ENCODE data around the gene PLEKHG2.

DNA sequence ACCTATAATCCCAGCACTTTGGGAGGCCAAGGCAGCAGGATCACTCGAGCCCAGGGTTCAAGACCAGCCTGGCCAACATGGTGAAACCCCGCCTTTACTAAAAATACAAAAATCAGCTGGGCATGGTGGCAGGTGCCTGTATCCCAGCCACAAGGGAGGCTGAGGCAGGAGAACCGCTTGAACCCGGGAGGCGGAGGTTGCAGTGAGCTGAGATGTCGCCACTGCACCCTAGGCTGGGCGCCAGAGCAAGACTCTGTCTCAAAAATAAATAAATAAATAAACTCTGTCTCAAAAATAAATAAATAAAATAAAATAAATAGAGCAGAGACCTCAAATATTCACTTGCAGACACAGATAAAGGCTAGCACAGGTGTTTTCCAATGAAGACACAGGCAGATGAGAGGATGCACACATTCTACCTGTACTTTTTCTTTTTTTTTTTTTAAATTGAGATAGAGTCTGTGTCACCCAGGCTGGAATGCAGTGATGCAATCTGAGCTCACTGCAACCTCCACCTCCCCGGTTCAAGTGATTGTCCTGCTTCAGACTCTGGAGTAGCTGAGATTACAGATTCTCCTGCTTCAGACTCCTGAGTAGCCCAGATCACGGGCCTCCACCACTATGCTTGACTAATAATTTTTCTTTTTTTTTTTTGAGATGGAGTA, 25.9 kb downstream of the PLEKHG2 start:
- TF ChIP-seq POLR2A (IDR thresholded peaks at IDR 0.05) (no peak), CTCF (IDR thresholded peaks at IDR 0.05) (no peak)
